NK-92 (cell line): Measurements from ENCODE around the gene EMX1.

Experiments used
- DNase-seq: peaks from one replicate; lab custom pipeline; 2025; ENCODE audit not compliant: unreplicated experiment; lab: John Stamatoyannopoulos, UW

EMX1 gene

DNA sequence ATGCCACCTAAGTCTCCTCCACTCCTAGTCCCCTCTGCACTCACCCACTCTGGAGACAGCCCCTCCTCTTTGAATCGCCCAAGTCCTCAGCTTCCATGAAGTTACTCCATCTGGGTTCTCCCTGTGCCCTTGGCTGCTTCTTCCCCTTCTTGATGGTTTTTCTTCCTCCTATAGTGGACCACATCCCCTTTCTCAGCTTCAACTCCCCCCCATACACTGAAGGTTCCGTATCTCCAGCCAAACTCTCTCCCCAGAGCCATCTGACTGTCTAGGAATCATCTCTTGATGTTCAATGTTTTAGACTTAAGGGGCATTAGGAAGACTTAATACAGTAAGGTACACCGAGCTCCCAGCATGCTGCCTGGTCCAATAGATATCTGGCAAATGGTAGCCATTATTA lies 39.6 kb downstream of the EMX1 start:
- DNase-seq = no peak

DNA sequence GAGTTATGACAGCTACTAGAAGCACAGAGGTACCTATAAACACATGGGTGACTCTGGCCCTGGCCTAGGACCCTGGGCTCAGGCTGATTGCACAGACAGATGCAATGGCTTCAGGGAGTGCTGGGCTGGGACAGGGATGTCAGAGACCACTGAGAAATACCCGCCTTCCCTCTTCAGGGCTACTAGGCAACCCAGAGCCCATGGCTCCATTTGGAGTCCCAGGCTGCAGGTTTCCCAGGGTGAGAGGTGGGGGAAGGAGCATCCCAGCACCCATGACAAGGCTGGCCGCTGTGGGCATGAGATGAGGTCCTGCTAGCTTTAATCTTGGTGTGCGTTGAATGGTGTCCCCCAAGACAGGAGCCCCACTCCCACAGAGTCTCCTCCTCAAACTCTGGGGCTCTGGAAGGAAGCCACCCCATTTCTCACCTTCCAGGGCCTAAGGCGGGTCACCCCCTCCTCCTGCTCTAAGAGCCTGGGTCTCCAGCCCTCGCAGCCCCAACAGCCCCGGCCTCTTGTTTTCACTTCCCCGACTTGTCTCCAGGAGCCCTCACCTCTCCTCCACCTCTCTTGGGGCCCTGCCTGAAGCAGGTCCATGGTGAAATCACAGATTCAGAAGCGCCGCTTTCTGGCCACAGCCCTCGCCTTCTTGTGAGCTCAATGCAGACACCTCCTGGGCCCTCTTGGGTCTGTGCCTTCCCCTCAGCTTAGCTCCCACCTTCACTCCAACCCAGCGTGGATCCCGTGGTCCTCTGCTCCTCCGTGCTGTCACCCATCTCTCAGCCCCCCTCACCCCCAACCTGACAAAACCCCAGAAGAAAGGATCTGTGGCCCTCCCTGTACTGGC lies 41.4 kb downstream of the EMX1 start:
- DNase-seq = no peak

DNA sequence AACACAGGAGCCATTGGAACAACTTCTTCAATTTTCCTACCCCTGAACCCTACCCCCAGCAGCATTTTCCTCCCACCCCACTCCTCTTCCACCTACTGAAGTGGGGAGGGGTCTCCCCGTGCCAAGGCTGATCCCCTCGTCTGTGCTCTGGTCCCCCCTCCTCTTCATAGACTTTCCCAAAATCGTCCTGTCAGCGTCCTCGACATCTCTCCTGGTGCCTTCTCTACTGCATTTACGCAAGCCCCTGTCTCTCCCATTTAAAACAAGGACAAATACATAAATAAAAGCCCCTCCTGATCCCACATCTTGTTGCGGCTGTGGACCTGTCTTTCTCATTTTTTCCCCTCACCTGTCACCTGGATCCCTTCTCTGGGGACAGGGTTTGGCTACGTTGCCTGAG lies 42.2 kb downstream of the EMX1 start:
- DNase-seq = no peak

DNA sequence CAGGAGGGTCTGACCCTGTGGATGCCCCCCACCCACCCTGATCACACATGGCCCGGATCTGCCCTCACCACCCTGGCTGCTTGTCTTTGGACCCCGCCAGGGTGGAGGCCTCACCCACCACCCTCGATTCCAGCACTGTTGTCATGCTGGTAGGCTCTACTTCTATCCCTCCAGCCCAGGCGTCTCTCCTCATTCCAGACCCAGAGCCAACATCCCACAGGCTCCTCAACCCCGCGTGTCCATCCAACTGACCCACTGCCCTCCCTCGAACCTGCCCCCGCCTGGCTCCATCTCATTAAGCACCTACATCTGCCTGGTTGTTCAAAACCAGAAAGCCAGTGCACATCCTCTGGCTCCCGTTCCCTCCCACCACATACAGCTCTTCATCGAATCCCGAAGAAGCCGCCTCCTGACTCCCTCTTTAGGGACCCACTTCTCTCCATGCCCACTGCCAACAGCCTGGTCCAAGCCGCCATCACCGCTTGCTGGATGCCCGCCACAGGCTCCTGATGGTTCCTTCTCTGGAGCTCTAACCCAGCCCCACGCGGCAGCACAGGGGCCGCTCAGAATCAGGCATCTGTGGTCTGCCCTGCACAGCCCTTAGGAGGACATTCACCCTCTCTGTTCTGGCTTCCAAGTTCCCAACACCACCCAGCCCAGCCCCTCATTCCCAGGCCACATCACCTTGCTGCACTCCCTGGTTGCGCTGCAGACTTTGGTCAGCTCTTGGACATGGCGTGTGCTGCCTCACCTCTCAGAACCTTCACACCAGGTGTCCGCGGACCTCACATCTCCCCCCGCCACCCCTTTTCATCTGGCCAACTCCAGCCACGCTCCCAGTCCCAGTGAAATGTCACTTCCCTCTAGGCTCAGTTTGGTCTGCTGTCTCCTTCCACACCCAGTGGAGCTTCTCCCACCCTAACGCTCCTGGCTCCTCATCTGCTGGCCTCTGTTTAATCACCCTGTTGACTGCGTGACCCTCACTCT lies 43.0 kb downstream of the EMX1 start:
- DNase-seq = no peak

DNA sequence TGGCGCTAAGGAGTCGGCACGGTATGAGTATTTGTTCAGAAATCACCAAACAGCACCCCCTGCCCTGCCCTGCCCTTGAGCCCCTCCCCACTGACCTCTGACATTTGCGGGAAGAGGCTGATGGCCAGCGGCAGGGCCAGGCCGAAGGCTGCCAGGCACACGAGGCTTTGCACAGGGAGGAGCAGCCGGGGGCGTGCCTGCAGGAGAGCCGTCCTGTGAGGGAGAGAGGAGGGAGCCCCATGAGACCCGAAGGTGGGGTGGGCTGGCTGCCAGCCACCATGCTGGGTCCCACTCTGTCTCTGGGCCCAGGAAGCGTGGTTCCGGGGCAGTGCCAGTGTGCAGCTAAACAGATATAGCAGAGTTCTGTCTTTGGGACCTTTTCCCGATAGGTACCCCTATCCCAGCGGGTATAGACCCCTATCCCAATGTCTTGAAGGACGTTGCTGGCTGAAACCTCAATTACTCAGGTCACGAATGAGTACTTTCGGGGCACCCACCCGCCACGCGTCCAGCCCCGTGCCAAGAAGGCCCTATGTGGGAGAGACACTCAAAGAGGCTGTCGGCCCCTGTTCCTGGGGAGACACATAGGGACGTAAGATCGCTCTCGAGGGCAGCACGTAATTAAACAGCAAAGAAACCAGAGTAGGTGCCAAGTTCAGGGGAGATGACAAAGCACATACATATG lies 43.9 kb downstream of the EMX1 start:
- DNase-seq = no peak

DNA sequence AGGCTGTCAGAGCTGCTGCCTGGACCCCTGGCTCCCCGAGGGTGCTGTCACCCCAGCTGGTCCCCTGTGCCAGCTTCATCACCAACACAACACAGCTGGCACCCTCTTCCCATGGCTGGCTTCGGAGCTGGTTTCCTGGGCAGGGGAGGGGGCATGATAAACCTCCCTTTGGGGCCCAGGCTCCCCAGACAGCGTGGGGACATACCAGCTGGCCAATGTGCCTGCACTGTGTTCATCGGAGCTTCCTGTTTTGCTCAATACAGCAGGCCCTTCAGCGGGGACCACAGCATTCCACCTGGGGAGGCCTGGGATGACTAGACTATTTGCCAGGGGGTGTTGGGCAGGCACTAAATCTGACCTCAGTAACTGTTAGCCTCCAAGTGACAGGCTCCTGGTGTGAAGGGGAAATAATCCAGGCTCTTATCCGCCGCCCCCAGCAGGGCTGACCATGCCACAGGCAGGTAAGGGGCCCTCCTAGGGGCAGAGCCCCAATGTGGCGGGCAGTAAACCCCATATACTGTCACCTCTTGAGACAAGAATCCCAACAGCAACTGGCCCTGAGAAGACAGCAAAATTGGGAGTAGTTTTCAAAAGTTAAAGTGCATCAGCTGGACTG lies 44.6 kb downstream of the EMX1 start:
- DNase-seq = no peak

DNA sequence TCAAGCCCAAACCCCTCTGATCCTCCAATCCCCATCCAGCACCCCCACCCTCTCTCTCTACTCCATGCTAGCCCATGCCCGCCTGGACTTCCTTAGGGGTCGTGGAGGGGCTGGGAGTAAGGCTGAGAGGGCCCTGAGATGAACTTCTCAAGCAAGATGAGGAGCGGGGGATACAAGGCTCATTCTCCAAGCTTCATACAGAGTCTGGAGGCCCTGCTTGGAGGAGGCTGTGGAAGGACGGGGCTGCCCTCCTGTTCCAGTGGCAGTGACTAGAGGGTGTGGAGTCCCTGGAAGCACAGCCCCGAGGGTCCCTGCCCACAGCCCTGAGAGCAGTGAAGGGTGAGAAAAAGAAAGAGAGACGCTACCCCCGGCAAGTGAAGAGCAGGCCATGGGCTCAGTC lies 45.6 kb downstream of the EMX1 start:
- no peak for DNase-seq

DNA sequence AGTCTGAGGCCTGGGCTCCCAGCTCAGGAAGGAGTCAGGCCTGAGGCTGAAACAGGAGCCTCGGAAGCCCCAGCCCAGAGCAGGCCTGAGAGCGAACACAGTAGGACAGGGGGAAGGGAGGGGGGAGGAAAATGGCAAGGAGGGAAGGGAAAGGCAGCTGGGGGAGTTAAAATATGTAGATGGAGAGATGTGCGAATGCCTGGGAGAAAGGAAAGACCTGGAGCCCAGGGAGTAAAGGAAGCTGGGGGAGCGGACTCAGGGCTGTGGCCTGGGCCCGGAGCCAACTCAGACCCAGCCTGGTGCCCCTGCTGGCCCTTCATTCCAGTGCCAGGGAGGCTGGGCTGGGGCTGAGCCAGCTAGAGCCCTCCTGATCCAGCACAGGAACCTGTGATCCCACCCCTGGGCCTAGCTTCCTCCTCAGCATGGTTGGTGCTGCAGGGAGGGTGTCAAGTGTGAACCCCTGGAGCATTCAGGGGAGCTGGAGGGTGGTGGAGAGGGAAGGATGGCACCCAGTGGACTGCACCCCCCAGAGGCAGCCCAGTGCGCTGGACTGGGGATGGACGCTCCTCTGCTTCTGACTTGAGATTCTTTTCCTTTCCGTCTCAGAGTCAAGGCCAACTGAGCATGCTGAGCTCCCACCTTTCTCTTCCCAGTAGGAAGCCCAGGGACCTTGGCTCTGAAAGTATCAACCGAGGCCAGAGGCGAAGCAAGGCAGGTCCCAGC lies 46.3 kb downstream of the EMX1 start:
- no peak for DNase-seq

DNA sequence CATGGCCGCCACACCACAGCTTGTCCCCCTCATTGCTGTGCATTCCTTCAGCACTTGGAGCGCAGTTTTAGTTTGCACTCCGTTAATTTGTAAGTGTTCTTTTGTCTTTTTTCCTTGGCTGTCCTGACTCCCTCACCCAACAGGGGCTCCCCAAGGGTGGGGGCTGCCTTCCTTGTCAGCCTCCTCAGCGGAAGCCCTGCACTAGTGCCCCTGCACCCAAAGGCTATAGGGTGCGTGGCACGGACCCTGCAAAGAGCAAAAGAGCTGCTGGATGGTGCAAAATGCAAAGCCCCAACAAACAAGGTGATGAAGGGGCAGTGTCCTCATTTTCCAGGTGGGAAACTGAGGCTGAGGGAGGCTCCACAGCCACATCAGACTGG lies 46.8 kb downstream of the EMX1 start:
- no peak for DNase-seq

DNA sequence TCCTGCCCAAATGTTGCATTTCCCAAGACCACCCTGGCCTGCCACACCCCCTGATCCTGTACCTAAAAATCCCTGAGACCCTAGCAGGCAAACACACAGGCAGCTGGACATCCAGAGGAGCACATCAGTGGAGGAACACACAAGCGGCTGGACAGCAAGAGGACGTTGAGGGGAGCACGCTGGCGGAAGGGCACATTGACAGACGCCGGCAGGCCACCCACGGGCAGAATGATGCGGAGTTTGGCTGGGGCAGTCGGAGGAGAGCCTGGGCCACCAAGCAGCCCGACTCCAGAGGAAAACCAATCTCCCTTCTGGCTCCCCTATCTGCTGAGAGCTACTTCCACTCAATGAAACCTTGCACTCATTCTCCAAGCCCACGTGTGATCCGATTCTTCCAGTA lies 47.7 kb downstream of the EMX1 start:
- DNase-seq = no peak

DNA sequence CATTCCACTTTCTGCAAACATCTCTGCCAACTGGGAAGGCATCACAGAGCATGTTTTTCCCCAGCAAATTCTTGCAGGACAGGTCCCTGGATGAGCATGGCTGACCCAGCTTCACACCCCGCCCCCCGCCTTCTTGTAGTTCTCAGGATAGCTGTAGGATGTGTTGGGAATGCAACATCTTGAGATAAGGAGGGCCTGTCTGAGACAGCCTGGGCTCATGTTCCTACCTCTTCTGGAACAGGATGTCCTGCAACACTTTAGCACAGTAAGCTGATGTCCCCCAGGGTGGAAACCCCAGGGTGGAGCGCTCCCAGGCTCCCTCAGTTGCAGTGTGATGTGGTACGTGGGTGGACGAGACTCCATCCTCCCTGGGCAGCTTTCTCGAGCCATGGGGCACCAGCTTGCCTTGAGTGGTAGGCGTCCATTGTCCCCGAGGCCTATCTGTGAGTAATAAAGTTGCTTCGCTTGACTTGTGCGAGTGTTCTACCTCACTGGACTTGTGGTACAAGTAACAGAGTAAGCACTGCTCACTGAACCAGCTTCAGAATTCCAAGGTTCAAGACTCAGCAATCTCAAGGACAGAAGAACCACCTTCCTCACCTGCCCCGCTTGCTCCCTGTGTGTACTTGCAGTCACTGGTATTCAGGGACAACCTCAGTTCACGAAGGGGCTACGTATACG lies 48.6 kb downstream of the EMX1 start:
- DNase-seq = no peak

DNA sequence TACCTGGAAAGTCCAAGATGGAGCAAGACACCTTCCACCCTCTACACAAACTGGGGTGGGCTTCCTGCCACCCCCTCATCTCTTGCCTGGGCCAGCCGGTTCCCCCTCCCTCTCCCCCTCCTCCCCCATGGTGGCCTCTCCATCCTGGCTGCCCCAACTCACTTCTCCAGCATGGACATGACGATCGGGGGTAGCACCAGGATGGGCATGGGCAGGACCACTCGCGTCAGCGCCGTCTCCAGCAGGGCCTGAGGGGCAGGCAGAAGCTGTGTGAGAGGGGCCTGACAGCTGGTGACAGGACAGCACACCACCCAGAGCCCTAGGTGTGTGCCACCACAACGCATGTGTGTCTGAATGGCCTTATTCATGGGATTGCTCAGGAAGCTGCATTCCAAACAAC lies 51.0 kb downstream of the EMX1 start:
- no peak for DNase-seq

DNA sequence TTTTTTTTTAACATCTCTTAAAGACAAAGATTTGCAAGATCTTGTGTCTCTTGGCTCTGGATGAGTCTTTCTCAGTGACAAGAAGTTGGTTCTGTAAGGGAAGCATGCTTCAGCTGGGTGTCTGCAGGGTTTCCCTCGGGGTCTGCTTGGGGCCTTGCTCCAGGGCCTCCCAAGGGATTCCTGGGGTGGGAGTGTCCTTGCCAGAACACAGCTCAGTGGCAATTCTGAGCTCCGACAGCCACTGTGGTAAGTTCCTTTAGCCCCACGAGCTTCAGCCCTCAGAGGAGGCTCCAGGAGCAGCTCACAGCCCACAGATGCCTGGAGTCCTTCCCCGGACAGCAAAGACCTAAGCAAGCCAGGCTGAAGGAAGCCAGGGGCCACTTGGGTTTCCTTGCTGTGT lies 52.4 kb downstream of the EMX1 start:
- DNase-seq = no peak

DNA sequence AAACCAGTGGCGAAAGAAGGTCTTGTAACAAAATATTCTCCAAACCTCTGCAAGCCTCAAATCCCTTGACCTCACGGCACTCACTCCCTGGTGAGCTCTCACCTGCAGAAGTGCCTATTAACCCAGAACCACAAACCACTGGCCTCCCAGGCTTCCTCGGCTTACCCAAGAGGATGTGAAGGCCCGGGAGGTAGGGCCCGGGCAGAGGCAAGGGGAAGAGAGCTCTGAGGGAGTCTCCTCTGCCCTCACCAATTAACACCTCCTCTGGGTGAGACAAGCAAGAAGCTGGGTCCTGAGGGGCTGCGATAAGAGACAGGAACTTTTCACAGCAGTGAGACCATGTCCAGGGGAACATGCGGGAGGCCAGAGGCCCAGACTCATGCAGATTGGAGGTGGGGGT lies 53.7 kb downstream of the EMX1 start:
- DNase-seq = no peak

DNA sequence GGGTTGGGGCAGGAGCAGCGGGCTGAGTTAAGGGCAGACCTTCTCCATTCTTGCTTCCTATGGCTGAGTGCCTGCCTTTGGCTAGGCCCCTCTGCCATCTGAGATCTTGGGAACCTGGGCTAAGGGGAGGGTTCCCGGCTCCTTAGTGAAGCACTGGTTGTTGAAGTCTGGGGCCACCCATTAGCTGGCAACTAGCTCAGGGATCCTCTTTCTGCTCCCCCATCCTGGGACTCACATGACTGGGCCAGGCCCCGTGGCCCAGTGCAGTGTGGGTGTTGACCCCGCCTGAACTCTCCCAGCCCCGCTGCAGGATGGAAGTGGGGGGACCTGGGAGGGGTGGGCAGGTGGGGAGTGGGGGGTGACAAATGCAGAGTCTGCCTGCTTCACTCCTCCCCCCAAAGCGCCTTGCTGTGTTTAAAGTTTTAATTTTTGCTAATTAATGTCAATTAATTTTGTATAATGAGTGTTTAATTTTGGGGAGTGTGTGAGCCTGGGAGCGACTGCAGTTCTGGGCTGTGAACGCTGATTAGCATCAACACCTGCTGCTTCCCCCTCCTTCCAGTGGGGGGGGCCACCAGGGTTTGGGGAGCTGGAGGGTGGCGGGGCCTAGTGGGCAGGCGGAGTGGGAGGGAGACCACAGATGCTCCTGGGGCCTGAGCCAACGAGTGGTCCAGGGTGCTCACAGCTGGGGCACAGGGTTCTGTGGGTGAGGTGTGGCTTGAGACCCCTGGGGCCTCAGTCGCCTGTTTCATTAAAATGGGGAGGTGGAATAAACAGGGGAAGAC lies 55.2 kb downstream of the EMX1 start:
- DNase-seq = no peak

DNA sequence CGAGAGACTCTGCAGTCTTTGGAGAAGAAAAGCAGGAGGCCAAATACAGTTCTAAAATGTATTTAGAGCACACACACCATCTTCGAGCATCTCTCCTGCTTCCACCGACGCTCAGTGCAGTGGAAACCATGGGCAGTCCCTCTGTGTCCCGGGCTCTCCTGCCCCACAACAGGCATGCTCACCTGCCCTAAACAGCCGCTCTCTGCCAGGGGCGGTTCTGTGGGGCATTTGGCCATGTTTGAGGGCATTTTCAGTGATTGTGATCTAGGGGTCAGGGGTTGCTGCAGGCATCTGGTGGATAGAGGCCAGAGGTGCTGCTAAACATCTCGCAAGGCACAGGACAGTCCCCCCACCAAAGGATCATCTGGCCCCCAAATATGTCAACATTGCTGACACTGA lies 55.8 kb downstream of the EMX1 start:
- DNase-seq = no peak

DNA sequence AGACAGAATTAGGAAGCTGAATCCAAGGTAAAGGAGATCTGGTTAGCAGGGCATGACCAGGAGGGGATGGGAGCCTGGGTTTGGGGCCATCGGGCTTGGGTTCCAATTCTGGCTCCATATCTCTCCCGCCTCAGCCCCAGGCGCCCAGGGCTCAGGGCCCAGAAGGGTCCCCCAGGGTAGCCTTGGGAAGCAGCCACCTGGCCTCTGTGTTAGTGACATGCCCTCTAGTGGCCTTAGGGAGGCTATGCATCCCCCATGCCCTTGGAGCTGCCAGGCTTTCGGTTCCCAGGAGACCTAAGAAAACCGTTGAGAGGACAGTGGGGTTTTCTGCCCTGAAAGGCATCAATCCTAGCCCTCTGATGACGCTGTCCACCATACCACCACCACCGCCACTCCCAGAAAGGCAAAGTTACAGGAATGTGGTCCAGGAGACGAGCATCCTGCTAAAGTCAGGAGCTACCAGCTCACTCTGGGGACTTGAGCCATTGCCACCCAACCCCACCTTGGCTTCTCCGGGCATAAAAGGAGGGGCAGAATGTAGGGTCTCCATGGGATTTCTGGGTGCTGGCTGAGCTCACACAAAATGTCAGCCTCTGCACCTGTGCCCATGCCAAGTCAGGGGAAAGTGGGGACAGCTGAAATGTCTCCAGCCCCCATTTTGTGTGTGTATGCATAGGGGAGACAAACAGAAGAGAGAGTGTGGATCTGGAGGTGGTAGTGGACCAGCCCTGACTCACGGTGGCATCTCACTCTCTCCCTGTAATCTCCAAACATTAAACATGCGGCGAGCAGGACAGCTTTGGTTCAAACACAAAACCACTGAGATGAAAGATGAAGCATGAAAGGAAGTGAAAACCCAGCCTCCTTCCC lies 56.5 kb downstream of the EMX1 start:
- no peak for DNase-seq

DNA sequence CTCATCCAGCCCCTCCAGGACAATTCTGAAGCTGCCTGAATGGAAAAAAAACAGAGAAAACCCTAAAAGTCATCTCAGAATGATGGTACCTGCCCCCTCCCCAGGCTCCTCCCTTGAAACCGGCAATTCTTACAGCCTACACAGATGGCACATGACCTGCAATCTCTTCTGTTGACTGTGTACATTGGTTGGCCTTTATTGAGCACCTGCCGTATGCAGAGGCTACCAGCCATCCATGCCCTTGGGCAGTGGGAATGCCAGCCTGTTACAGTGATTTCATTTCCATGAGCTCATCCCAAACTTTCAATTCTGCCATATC lies 57.1 kb downstream of the EMX1 start:
- no peak for DNase-seq
